H9 (cell line): ENCODE measurements around the gene ERAP2. TPM values are rescaled to one million over a fixed set of nuclear protein-coding genes. Genes with fewer than 3 reads are reported as not detected.

Experiments
- DNase-seq: peaks from one replicate; pipeline ENCODE4 v3.0.0-alpha.2; 2017
- H2AFZ ChIP-seq: one replicate; pipeline ENCODE4 v1.6.1; 2013; ENCODE audit warnings: mild to moderate bottlenecking, low read length, control low read depth, moderate library complexity
- H2AK5ac ChIP-seq: 2 replicates; pipeline ENCODE4 v1.6.1; 2013; ENCODE audit warnings: low read length, control low read depth, mixed read lengths; ENCODE audit not compliant: insufficient read length
- H2BK120ac ChIP-seq: one replicate; pipeline ENCODE4 v1.6.1; 2013; ENCODE audit warnings: low read depth, mild to moderate bottlenecking, low read length, control low read depth, inconsistent platforms; ENCODE audit not compliant: poor library complexity, severe bottlenecking
- H2BK12ac ChIP-seq: 2 replicates; pipeline ENCODE4 v1.6.1; 2013; ENCODE audit warnings: low read length, control low read depth, mixed read lengths, low read depth; ENCODE audit not compliant: insufficient read length
- H2BK15ac ChIP-seq: 2 replicates; pipeline ENCODE4 v1.6.1; 2013; ENCODE audit warnings: low read depth, low read length, control low read depth
- H2BK20ac ChIP-seq: one replicate; pipeline ENCODE4 v1.6.1; 2013; ENCODE audit warnings: low read depth, mild to moderate bottlenecking, low read length, control low read depth, inconsistent platforms; ENCODE audit not compliant: poor library complexity, severe bottlenecking
- H2BK5ac ChIP-seq: 2 replicates; pipeline ENCODE4 v1.6.1; 2013; ENCODE audit warnings: low read length, control low read depth, mixed read lengths; ENCODE audit not compliant: insufficient read length
- H3K14ac ChIP-seq: 2 replicates; pipeline ENCODE4 v1.6.1; 2013; ENCODE audit warnings: low read length, control low read depth; ENCODE audit not compliant: insufficient read depth
- H3K18ac ChIP-seq: 2 replicates; pipeline ENCODE4 v1.6.1; 2013; ENCODE audit warnings: low read depth, mild to moderate bottlenecking, mixed read lengths, low read length, control low read depth; ENCODE audit not compliant: insufficient read length
- H3K23ac ChIP-seq: 2 replicates; pipeline ENCODE4 v1.6.1; 2013; ENCODE audit warnings: low read length, control low read depth, mixed read lengths, low read depth; ENCODE audit not compliant: insufficient read length
- H3K23me2 ChIP-seq: 2 replicates; pipeline ENCODE4 v1.6.1; 2013; ENCODE audit warnings: low read depth, mild to moderate bottlenecking, mixed read lengths, low read length, control low read depth; ENCODE audit not compliant: insufficient read length, poor library complexity, severe bottlenecking
- H3K27ac ChIP-seq: 2 replicates; pipeline ENCODE4 v1.5.1; 2013; ENCODE audit warnings: low read length, control low read depth, mixed read lengths, low read depth; ENCODE audit not compliant: insufficient read length
- H3K27me3 ChIP-seq: 2 replicates; pipeline ENCODE4 v1.6.1; 2013; ENCODE audit warnings: low read length, control low read depth, inconsistent platforms; ENCODE audit not compliant: insufficient read depth
- H3K4ac ChIP-seq: 2 replicates; pipeline ENCODE4 v1.6.1; 2013; ENCODE audit warnings: low read depth, mild to moderate bottlenecking, control low read depth, inconsistent platforms, low read length, moderate library complexity
- H3K4me1 ChIP-seq: 2 replicates; pipeline ENCODE4 v1.6.1; 2013; ENCODE audit warnings: low read length, control low read depth, inconsistent platforms; ENCODE audit not compliant: insufficient read depth
- H3K4me2 ChIP-seq: 2 replicates; pipeline ENCODE4 v1.6.1; 2013; ENCODE audit warnings: low read length, control low read depth, mixed read lengths; ENCODE audit not compliant: insufficient read length, insufficient read depth
- H3K56ac ChIP-seq: 2 replicates; pipeline ENCODE4 v1.6.1; 2013; ENCODE audit warnings: low read depth, mild to moderate bottlenecking, mixed read lengths, low read length, control low read depth; ENCODE audit not compliant: insufficient read length
- H3K79me1 ChIP-seq: 2 replicates; pipeline ENCODE4 v1.6.1; 2013; ENCODE audit warnings: low read depth, mild to moderate bottlenecking, moderate library complexity, low read length, control low read depth, inconsistent platforms; ENCODE audit not compliant: insufficient read depth, poor library complexity, severe bottlenecking
- H3K79me2 ChIP-seq: 2 replicates; pipeline ENCODE4 v1.6.1; 2013; ENCODE audit warnings: low read length, control low read depth, inconsistent platforms; ENCODE audit not compliant: insufficient read depth
- H3K9ac ChIP-seq: 2 replicates; pipeline ENCODE4 v1.6.1; 2013; ENCODE audit warnings: low read length, control low read depth, mixed read lengths; ENCODE audit not compliant: insufficient read length; ENCODE audit errors: extremely low read depth
- H3K9me3 ChIP-seq: one replicate; pipeline ENCODE4 v1.6.1; 2013; ENCODE audit warnings: low read depth, low read length, inconsistent platforms; ENCODE audit not compliant: control insufficient read depth
- H3T11ph ChIP-seq: one replicate; pipeline ENCODE4 v1.6.1; 2013; ENCODE audit warnings: mild to moderate bottlenecking, low read length, control low read depth, inconsistent platforms
- H4K20me1 ChIP-seq: one replicate; pipeline ENCODE4 v1.6.1; 2013; ENCODE audit not compliant: control insufficient read depth, insufficient read length, insufficient read depth
- H4K5ac ChIP-seq: 2 replicates; pipeline ENCODE4 v1.6.1; 2013; ENCODE audit warnings: low read depth, mild to moderate bottlenecking, mixed read lengths, low read length, control low read depth; ENCODE audit not compliant: insufficient read length
- H4K8ac ChIP-seq: replicated peaks from 2 replicates; pipeline ENCODE4 v1.6.1; 2013; ENCODE audit warnings: low read length, control low read depth, mixed read lengths, low read depth; ENCODE audit not compliant: insufficient read length
- H4K91ac ChIP-seq: 2 replicates; pipeline ENCODE4 v1.6.1; 2013; ENCODE audit warnings: low read depth, mild to moderate bottlenecking, moderate library complexity, mixed read lengths, low read length, control low read depth; ENCODE audit not compliant: insufficient read length
- H3K27ac Mint-ChIP-seq, 3 experiments: 2 replicates in 2 of 3; 3 replicates in 1 of 3; pipeline ENCODE4 v1.8.0; 2020 to 2021; ENCODE audit warnings: mixed read lengths in 3 of 3, mild to moderate bottlenecking in 1 of 3, moderate library complexity in 1 of 3
- H3K27me3 Mint-ChIP-seq: 2 replicates; pipeline ENCODE4 v1.8.0; 2021; ENCODE audit warnings: low read depth, mild to moderate bottlenecking, moderate library complexity, mixed read lengths
- H3K36me3 Mint-ChIP-seq, 3 experiments: 2 replicates in 2 of 3; 3 replicates in 1 of 3; pipeline ENCODE4 v1.8.0; 2020 to 2021; ENCODE audit warnings: low read depth in 3 of 3, mixed read lengths in 3 of 3; ENCODE audit not compliant: insufficient read depth in 1 of 3
- H3K4me1 Mint-ChIP-seq, 2 experiments: 2 replicates each; pipeline ENCODE4 v1.8.0; 2020; ENCODE audit warnings: mixed read lengths in 2 of 2
- H3K4me3 Mint-ChIP-seq, 2 experiments: 2 replicates in 1 of 2; 3 replicates in 1 of 2; pipeline ENCODE4 v1.8.0; 2020 to 2021; ENCODE audit warnings: mild to moderate bottlenecking in 2 of 2, mixed read lengths in 2 of 2, moderate library complexity in 1 of 2
- H3K9me3 Mint-ChIP-seq, 2 experiments: 2 replicates in 1 of 2; 3 replicates in 1 of 2; pipeline ENCODE4 v1.8.0; 2020; ENCODE audit warnings: mild to moderate bottlenecking in 2 of 2, mixed read lengths in 2 of 2, moderate library complexity in 1 of 2
- WGBS: extraction: QIAGEN DNeasy Blood & Tissue Kit; methylation state at CpG from one replicate; pipeline ENCODE4 v1.1.7; 2013; ENCODE audit warnings: missing lambda C conversion rate, low lambda C conversion rate, mixed read lengths; ENCODE audit not compliant: insufficient read length; ENCODE audit errors: extremely low coverage; 5-methylcytosine and 5-hydroxymethylcytosine counted together
- total RNA-seq: library from RNA; stranded (reverse); gene quantifications from 2 replicates; pipeline ENCODE4 v1.2.1, GENCODE V29; 2021
- TF ChIP-seq, protein P1 (sequence below): fragments of 200-600 bp; sonication (generic); conservative IDR thresholded peaks from 3 replicates; pipeline ENCODE4 v1.8.0; 2021; ENCODE audit warnings: antibody characterized with exemption, mild to moderate bottlenecking

Gene ERAP2
- total RNA-seq, 1 experiment from 2014 or later = 0.09 TPM

DNA sequence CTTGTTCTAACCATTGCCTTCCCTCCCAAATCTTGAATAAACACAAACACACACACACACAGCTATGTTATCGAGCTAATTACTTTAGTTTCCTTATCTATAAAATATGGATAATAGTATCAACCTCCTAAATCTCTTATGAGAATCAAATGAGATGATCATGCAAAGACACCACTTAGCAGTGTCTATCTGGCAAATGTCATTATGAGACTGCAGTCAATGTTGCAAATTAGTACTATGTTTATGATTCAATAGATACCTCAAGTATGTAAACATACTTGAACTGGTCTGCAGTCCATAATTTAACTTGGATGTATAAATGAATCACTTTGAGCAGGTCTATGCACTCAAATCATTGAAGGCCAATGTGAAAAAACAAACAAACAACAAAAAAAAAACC is 22.2 kb upstream of the ERAP2 start:
- Histone ChIP-seq H3K23ac (no peak overlapping the region), H3T11ph (no peak overlapping the region), H2BK5ac (no peak overlapping the region), H4K5ac (no peak overlapping the region), H3K18ac (no peak overlapping the region), H2BK120ac (no peak overlapping the region), H3K9ac (no peak overlapping the region), H4K8ac (no peak overlapping the region), H3K4ac (no peak overlapping the region), H2AK5ac (no peak overlapping the region), H3K14ac (no peak overlapping the region), H4K20me1 (no peaks in the 10 kb centered on the region), H4K91ac (no peak overlapping the region), H3K27ac (no peak overlapping the region), H2AFZ (no peak overlapping the region), H2BK12ac (no peak overlapping the region), H3K56ac (no peak overlapping the region), H3K9me3 (no peaks in the 10 kb centered on the region), H3K79me2 (no peaks in the 10 kb centered on the region), H2BK15ac (no peak overlapping the region), H3K4me1 (no peaks in the 10 kb centered on the region), H3K27me3 (no peaks in the 10 kb centered on the region), H2BK20ac (no peak overlapping the region), H3K79me1 (no peaks in the 10 kb centered on the region), H3K23me2 (no peaks in the 10 kb centered on the region), H3K4me2 (no peak overlapping the region)
- no peak for DNase-seq
- no CpG with 5 or more reads among the region's 1 CpG for WGBS
- Mint-ChIP-seq H3K36me3 (peaks cover 0 to 7% (median 0%) of the 10 kb centered on the region in 3 experiments; a peak in 2 of 7 replicates), H3K4me3 (no peak overlapping the region), H3K9me3 (peaks cover 5 to 6% of the 10 kb centered on the region in 2 experiments; a peak in 4 of 5 replicates), H3K4me1 (no peaks in the 10 kb centered on the region), H3K27ac (no peak overlapping the region), H3K27me3 (no peaks in the 10 kb centered on the region)
- TF ChIP-seq, protein P1, sequence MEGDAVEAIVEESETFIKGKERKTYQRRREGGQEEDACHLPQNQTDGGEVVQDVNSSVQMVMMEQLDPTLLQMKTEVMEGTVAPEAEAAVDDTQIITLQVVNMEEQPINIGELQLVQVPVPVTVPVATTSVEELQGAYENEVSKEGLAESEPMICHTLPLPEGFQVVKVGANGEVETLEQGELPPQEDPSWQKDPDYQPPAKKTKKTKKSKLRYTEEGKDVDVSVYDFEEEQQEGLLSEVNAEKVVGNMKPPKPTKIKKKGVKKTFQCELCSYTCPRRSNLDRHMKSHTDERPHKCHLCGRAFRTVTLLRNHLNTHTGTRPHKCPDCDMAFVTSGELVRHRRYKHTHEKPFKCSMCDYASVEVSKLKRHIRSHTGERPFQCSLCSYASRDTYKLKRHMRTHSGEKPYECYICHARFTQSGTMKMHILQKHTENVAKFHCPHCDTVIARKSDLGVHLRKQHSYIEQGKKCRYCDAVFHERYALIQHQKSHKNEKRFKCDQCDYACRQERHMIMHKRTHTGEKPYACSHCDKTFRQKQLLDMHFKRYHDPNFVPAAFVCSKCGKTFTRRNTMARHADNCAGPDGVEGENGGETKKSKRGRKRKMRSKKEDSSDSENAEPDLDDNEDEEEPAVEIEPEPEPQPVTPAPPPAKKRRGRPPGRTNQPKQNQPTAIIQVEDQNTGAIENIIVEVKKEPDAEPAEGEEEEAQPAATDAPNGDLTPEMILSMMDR = no peak
